ENCODE results near the gene RETREG3. TPM values are rescaled to one million over a fixed set of nuclear protein-coding genes. Genes with fewer than 3 reads are reported as not detected.

The RETREG3 gene
- total and polyA plus RNA-seq, 8 donors: 28.8 to 78.0 (median 41.4) TPM

DNA sequence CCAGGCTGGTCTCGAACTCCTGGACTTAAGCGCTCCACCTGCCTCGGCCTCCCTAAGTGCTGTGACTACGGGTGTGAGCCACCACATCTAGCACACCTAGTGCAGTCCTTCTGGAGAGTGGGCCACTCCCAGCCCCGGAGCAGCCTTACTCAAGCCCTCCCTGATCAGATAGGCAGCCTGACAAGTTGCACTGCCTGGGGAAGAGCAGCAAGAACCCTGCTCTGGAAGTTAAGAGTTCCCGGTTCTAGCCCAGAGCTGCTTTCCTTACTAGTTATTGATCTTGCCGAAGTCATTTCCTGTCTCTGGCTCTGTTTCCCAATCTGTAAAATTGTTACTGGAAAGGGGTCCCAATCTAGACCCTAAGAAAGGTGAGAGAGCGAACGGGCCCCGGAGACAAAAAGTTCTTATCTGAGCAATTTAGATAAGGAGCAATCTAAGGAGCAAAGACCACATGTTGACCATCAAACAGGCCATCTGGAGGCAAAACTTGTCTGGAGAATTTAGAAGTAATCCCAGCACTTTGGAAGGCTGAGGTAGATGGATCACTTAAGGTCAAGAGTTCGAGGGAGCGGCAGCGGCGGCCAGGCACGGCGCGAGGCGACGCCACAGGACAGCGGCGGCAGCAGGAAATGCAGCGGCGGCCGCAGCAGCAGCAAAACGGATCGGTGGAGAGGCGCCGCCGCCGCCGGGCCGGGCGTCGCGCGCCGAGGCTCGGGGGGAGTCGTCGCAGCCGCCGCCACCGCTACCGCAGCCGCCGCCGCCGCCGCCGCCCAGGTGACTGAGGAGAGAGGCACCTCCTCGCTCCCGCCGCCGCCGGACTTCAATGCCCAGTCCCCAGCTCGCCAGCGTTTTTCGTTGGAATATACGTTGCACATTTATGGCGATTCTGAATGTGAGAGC lies 77.5 kb downstream of the RETREG3 start:
- WGBS, 2 donors: 9 to 17% methylated on average over 31 to 60 of the region's 60 CpGs
- ATAC-seq (peak; percentile 23 to 49 (median 38)), DNase-seq (peak; percentile 52 to 84 (median 58)), FAIRE-seq (no peak)
- intact Hi-C loops (cut with DNase I): no loop called here
- H3K27me3 ChIP-seq: no peaks in the 10 kb centered on the region
- no peaks in the 10 kb centered on the region for H3K36me3 ChIP-seq
- H3K4me1 ChIP-seq: peaks cover 11 to 26% (median 23%) of the 10 kb centered on the region in 3 donors
- no peaks in the 10 kb centered on the region for H3K9me3 ChIP-seq
- TF ChIP-seq, protein P1, sequence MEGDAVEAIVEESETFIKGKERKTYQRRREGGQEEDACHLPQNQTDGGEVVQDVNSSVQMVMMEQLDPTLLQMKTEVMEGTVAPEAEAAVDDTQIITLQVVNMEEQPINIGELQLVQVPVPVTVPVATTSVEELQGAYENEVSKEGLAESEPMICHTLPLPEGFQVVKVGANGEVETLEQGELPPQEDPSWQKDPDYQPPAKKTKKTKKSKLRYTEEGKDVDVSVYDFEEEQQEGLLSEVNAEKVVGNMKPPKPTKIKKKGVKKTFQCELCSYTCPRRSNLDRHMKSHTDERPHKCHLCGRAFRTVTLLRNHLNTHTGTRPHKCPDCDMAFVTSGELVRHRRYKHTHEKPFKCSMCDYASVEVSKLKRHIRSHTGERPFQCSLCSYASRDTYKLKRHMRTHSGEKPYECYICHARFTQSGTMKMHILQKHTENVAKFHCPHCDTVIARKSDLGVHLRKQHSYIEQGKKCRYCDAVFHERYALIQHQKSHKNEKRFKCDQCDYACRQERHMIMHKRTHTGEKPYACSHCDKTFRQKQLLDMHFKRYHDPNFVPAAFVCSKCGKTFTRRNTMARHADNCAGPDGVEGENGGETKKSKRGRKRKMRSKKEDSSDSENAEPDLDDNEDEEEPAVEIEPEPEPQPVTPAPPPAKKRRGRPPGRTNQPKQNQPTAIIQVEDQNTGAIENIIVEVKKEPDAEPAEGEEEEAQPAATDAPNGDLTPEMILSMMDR (IDR thresholded peaks at IDR 0.05): peak in 3 of 4 donors; percentile 19 to 35 (median 27)
- peak overlapping the region; percentile 10 to 50 (median 34) for H3K4me3 ChIP-seq
- H3K27ac ChIP-seq: peak overlapping the region; percentile 39 to 79 (median 72)

DNA sequence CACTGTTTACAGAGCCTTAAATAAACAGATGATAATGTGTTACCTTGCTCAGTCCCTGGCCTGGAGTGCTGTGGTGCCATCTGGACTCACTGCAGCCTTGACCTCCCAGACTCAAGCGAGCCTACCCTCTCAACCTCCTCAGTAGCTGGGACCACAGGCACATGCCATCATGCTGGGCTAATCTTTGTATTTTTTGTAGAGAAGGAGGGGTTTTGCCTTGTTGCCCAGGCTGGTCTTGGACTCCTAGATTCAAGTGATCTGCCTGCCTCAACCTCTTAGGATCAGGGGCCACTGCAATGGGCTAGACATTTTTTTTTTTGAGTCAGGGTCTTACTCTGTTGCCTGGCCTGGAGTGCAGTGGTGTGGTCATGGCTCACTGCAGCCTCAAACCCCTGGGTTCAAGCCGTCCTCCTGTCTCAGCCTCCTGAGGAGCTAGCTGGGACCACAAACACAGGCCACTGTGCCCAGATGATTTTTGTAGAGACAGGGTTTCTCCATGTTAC lies 78.2 kb downstream of the RETREG3 start:
- 47 to 64% methylated on average over 2 of the region's 2 CpGs for WGBS, 2 donors
- no peaks in the 10 kb centered on the region for H3K36me3 ChIP-seq
- intact Hi-C loops (cut with DNase I): no loop called here
- FAIRE-seq: no peak
- H3K27me3 ChIP-seq: no peaks in the 10 kb centered on the region
- TF ChIP-seq, protein P1 (IDR thresholded peaks at IDR 0.05): no peak
- peaks cover 11 to 26% (median 23%) of the 10 kb centered on the region in 3 donors for H3K4me1 ChIP-seq
- DNase-seq: peak in 2 of 6 donors; percentile 63 to 71
- peak; percentile 45 to 73 (median 68) for ATAC-seq
- peak overlapping the region; percentile 23 to 79 (median 58) for H3K27ac ChIP-seq
- H3K9me3 ChIP-seq: no peaks in the 10 kb centered on the region
- H3K4me3 ChIP-seq: no peak overlapping the region

Other genes starting within 250 kb of the RETREG3 start
- 100 to 1,000 TPM in 2 of 6 donors, 10 to 100 TPM in 4; 63.3 to 127 (median 78.6) TPM for gene STAT3, start 220.9 kb downstream of the RETREG3 start, total RNA-seq
- 10 to 100 TPM; 37.9 to 42.9 TPM for gene STAT3, start 220.9 kb downstream of the RETREG3 start, polyA plus RNA-seq
- gene CAVIN1, start 186.1 kb downstream of the RETREG3 start, total RNA-seq: 10 to 100 TPM; 11.5 to 42.6 (median 19.6) TPM
- gene CAVIN1, start 186.1 kb downstream of the RETREG3 start, polyA plus RNA-seq: 10 to 100 TPM; 25.2 to 32.9 TPM
- 10 to 100 TPM; 22.8 to 51.3 (median 28.6) TPM for gene ATP6V0A1, start 150.5 kb downstream of the RETREG3 start, total RNA-seq
- gene ATP6V0A1, start 150.5 kb downstream of the RETREG3 start, polyA plus RNA-seq: 10 to 100 TPM; 37.2 to 55.9 TPM
- 10 to 100 TPM; 17.6 to 33.8 (median 25.6) TPM for gene NAGLU, start 73.1 kb downstream of the RETREG3 start, total RNA-seq
- 10 to 100 TPM; 51.6 to 52.6 TPM for gene NAGLU, start 73.1 kb downstream of the RETREG3 start, polyA plus RNA-seq
- 1 to 10 TPM in 2 of 6 donors, under 1 TPM in 4; 0.32 to 1.3 (median 0.74) TPM for gene HSD17B1, start 56.5 kb downstream of the RETREG3 start, total RNA-seq
- gene HSD17B1, start 56.5 kb downstream of the RETREG3 start, polyA plus RNA-seq: 1 to 10 TPM; 3.5 TPM
- gene COASY, start 47.2 kb downstream of the RETREG3 start, total RNA-seq: 10 to 100 TPM; 32.3 to 63.5 (median 52.3) TPM
- 100 to 1,000 TPM; 135 to 152 TPM for gene COASY, start 47.2 kb downstream of the RETREG3 start, polyA plus RNA-seq
- gene MLX, start 42.3 kb downstream of the RETREG3 start, total RNA-seq: 10 to 100 TPM; 18.6 to 26.7 (median 22.9) TPM
- 10 to 100 TPM; 31.9 to 44.5 TPM for gene MLX, start 42.3 kb downstream of the RETREG3 start, polyA plus RNA-seq
- 1 to 10 TPM; 1.0 to 2.7 (median 2.0) TPM for gene PSMC3IP, start 31.6 kb downstream of the RETREG3 start, total RNA-seq
- gene PSMC3IP, start 31.6 kb downstream of the RETREG3 start, polyA plus RNA-seq: 1 to 10 TPM; 3.9 to 7.0 TPM
- gene TUBG1, start 309 bp upstream of the RETREG3 start, total RNA-seq: 10 to 100 TPM; 10.5 to 79.9 (median 22.2) TPM
- 10 to 100 TPM; 23.5 to 29.1 TPM for gene TUBG1, start 309 bp upstream of the RETREG3 start, polyA plus RNA-seq
- 10 to 100 TPM; 10.9 to 43.4 (median 19.8) TPM for gene TUBG2, start 49.9 kb upstream of the RETREG3 start, total RNA-seq
- 10 to 100 TPM; 48.2 to 90.5 TPM for gene TUBG2, start 49.9 kb upstream of the RETREG3 start, polyA plus RNA-seq
- 10 to 100 TPM; 24.7 to 90.6 (median 33.3) TPM for gene PLEKHH3, start 67.6 kb upstream of the RETREG3 start, total RNA-seq
- 100 to 1,000 TPM; 148 to 215 TPM for gene PLEKHH3, start 67.6 kb upstream of the RETREG3 start, polyA plus RNA-seq
- 1 to 10 TPM in 1 of 6 donors, under 1 TPM in 5; 0.09 to 1.0 (median 0.49) TPM for gene CCR10, start 72.5 kb upstream of the RETREG3 start, total RNA-seq
- gene CCR10, start 72.5 kb upstream of the RETREG3 start, polyA plus RNA-seq: 1 to 10 TPM in 1 of 2 donors, under 1 TPM in 1; 0.91 to 1.1 TPM
- gene CNTNAP1, start 73.2 kb upstream of the RETREG3 start, total RNA-seq: 10 to 100 TPM in 1 of 6 donors, 1 to 10 TPM in 5; 3.1 to 10.4 (median 5.4) TPM
- gene CNTNAP1, start 73.2 kb upstream of the RETREG3 start, polyA plus RNA-seq: 10 to 100 TPM in 1 of 2 donors, 1 to 10 TPM in 1; 8.1 to 20.0 TPM
- gene EZH1, start 135.7 kb upstream of the RETREG3 start, total RNA-seq: 10 to 100 TPM in 5 of 6 donors, 1 to 10 TPM in 1; 8.8 to 25.4 (median 14.6) TPM
- 10 to 100 TPM; 16.3 to 23.3 TPM for gene EZH1, start 135.7 kb upstream of the RETREG3 start, polyA plus RNA-seq
- gene RAMP2, start 151.9 kb upstream of the RETREG3 start, total RNA-seq: 1 to 10 TPM; 2.4 to 9.2 (median 4.7) TPM
- 10 to 100 TPM; 15.9 to 26.5 TPM for gene RAMP2, start 151.9 kb upstream of the RETREG3 start, polyA plus RNA-seq
- gene VPS25, start 164.1 kb upstream of the RETREG3 start, total RNA-seq: 10 to 100 TPM; 18.1 to 30.7 (median 26.0) TPM
- gene VPS25, start 164.1 kb upstream of the RETREG3 start, polyA plus RNA-seq: 10 to 100 TPM; 24.6 to 46.9 TPM
- gene WNK4, start 171.2 kb upstream of the RETREG3 start, total RNA-seq: under 1 TPM; 0.19 to 0.87 (median 0.51) TPM
- gene WNK4, start 171.2 kb upstream of the RETREG3 start, polyA plus RNA-seq: 1 to 10 TPM; 1.1 to 4.7 TPM
- gene COA3, start 189.3 kb upstream of the RETREG3 start, total RNA-seq: 10 to 100 TPM; 48.1 to 73.6 (median 64.7) TPM
- gene COA3, start 189.3 kb upstream of the RETREG3 start, polyA plus RNA-seq: 100 to 1,000 TPM; 107 to 130 TPM
- gene CNTD1, start 189.5 kb upstream of the RETREG3 start, total RNA-seq: under 1 TPM; 0.13 to 0.78 (median 0.55) TPM
- under 1 TPM; 0.19 to 0.47 TPM for gene CNTD1, start 189.5 kb upstream of the RETREG3 start, polyA plus RNA-seq
- 10 to 100 TPM; 35.2 to 49.7 (median 44.6) TPM for gene BECN1, start 214.9 kb upstream of the RETREG3 start, total RNA-seq
- gene BECN1, start 214.9 kb upstream of the RETREG3 start, polyA plus RNA-seq: 10 to 100 TPM; 20.1 to 38.9 TPM
- 10 to 100 TPM; 25.8 to 51.6 (median 45.0) TPM for gene PSME3, start 224.0 kb upstream of the RETREG3 start, total RNA-seq
- gene PSME3, start 224.0 kb upstream of the RETREG3 start, polyA plus RNA-seq: 10 to 100 TPM; 17.8 to 27.7 TPM
- gene AOC2, start 235.2 kb upstream of the RETREG3 start, total RNA-seq: 1 to 10 TPM in 1 of 6 donors, under 1 TPM in 5; 0.37 to 1.7 (median 0.56) TPM
- under 1 TPM; 0.77 to 0.87 TPM for gene AOC2, start 235.2 kb upstream of the RETREG3 start, polyA plus RNA-seq
- gene AOC3, start 241.8 kb upstream of the RETREG3 start, total RNA-seq: 1 to 10 TPM; 1.9 to 9.5 (median 5.8) TPM
- 10 to 100 TPM in 1 of 2 donors, 1 to 10 TPM in 1; 6.2 to 11.3 TPM for gene AOC3, start 241.8 kb upstream of the RETREG3 start, polyA plus RNA-seq